Right atrium auricular region (tissue), 2 donors: ENCODE data around the gene F13A1. TPM values are rescaled to one million over a fixed set of nuclear protein-coding genes. Genes with fewer than 3 reads are reported as not detected.

Experiments used
- DNase-seq: peaks from one replicate; pipeline ENCODE4 v3.0.0-alpha.2; 2019; ENCODE audit warnings: low spot score
- H3K27ac ChIP-seq, 2 donors: fragments of 200-600 bp; sonication (generic); 1 replicate in 1 of 2; 2 replicates in 1 of 2; pipeline ENCODE4 v1.5.1; 2016 to 2019
- H3K27me3 ChIP-seq, 2 donors: fragments of 200-600 bp; sonication (generic); one replicate each; pipeline versions ENCODE4 v1.5.1 to v1.6.0; 2017 to 2019
- H3K36me3 ChIP-seq: fragments of 200-600 bp; sonication (generic); one replicate; pipeline ENCODE4 v1.5.1; 2016
- H3K4me1 ChIP-seq, 2 donors: fragments of 200-600 bp; sonication (generic); one replicate each; pipeline versions ENCODE4 v1.5.1 to v1.6.0; 2017 to 2019
- H3K4me3 ChIP-seq, 2 donors: fragments of 200-600 bp; sonication (generic); 1 replicate in 1 of 2; 2 replicates in 1 of 2; pipeline ENCODE4 v1.5.1; 2017 to 2019; ENCODE audit warnings: mild to moderate bottlenecking in 1 of 2, moderate library complexity in 1 of 2
- H3K9me3 ChIP-seq, 2 donors: fragments of 200-600 bp; sonication (generic); one replicate each; pipeline ENCODE4 v1.5.1; 2019
- total RNA-seq, 2 donors: library from RNA; depleted of rRNA; stranded (reverse); fragments of >200 nt; gene quantifications; one replicate each; pipeline ENCODE4 v1.1.0, GENCODE V29; 2016
- TF ChIP-seq, protein P1 (sequence below), 2 donors: fragments of 200-600 bp; sonication (generic); IDR thresholded peaks; one replicate each; pipeline ENCODE4 v1.5.1; 2019; ENCODE audit warnings: antibody characterized with exemption in 2 of 2

The F13A1 gene
- total RNA-seq, 2 donors from 2014 or later: 30.4 to 33.2 TPM

DNA sequence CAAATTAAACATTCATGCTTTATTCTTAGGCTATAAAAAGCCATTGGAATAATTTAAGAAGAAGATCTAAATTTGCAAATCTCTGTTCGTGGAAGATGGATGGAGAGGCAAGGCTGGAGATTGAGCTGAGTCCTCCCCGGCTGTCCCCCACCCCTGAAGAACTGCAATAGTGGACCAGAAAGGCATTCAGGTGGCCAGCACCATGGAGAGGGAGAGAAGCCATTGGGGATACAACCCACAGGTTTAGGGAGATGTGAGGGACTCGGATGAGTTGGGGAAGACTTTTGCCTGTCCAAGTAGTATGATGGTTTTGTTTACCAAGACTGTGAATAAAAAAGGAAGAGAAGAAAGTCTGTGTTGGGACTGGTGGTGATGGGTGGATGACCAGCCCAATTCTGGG, 120.8 kb downstream of the F13A1 start:
- Histone ChIP-seq H3K27ac (no peak overlapping the region), H3K27me3 (no peaks in the 10 kb centered on the region), H3K4me3 (no peak overlapping the region), H3K9me3 (no peaks in the 10 kb centered on the region), H3K4me1 (no peaks in the 10 kb centered on the region), H3K36me3 (no peaks in the 10 kb centered on the region)
- no peak for DNase-seq
- TF ChIP-seq, protein P1, sequence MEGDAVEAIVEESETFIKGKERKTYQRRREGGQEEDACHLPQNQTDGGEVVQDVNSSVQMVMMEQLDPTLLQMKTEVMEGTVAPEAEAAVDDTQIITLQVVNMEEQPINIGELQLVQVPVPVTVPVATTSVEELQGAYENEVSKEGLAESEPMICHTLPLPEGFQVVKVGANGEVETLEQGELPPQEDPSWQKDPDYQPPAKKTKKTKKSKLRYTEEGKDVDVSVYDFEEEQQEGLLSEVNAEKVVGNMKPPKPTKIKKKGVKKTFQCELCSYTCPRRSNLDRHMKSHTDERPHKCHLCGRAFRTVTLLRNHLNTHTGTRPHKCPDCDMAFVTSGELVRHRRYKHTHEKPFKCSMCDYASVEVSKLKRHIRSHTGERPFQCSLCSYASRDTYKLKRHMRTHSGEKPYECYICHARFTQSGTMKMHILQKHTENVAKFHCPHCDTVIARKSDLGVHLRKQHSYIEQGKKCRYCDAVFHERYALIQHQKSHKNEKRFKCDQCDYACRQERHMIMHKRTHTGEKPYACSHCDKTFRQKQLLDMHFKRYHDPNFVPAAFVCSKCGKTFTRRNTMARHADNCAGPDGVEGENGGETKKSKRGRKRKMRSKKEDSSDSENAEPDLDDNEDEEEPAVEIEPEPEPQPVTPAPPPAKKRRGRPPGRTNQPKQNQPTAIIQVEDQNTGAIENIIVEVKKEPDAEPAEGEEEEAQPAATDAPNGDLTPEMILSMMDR (IDR thresholded peaks at IDR 0.05): no peak

DNA sequence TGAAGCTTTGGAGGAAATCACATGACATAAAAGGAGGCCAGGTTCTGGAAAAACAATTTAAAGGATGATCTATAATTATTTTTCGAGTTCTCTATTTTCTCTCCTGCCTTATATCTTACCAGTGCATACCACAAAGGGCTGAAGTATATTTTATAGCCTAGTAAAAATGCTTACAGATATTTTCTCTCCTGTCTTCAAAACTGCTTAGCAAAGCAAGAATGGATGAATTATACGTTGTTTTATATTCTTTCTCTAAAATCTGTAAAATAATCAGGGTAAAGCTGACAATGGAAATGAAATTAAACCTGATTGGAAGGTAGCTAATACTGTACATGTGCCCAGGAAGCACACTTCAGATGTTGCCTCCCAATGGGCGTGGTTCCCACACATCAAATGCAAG, 123.7 kb downstream of the F13A1 start:
- no peaks in the 10 kb centered on the region for H3K4me1 ChIP-seq
- H3K27me3 ChIP-seq: no peaks in the 10 kb centered on the region
- H3K9me3 ChIP-seq: no peaks in the 10 kb centered on the region
- no peaks in the 10 kb centered on the region for H3K36me3 ChIP-seq
- TF ChIP-seq, protein P1 (IDR thresholded peaks at IDR 0.05): no peak
- H3K27ac ChIP-seq: no peak overlapping the region
- no peak overlapping the region for H3K4me3 ChIP-seq
- DNase-seq: no peak

DNA sequence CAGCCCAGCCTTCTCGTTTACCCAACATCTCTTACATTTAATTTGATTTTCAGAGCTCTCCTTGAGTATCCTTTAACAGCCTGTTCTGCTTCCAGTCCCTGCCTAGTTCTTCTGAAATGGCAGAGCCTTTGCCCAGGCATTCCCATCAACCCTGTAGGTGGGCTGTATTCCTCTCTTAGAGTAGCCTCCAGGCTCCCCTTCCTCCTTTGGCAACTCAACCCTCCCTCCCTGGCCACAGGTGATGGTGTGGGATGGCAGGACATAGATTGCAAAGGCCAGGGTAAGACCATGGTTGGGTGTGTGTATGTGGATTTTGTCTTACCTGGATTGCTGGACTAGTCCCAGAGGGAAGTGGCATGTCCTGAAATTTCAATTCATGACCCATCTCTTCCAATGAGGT, 125.4 kb downstream of the F13A1 start:
- Histone ChIP-seq H3K4me3 (no peak overlapping the region), H3K9me3 (no peaks in the 10 kb centered on the region), H3K4me1 (no peaks in the 10 kb centered on the region), H3K27ac (no peak overlapping the region), H3K27me3 (no peaks in the 10 kb centered on the region), H3K36me3 (no peaks in the 10 kb centered on the region)
- no peak for DNase-seq
- TF ChIP-seq, protein P1 (IDR thresholded peaks at IDR 0.05): no peak

DNA sequence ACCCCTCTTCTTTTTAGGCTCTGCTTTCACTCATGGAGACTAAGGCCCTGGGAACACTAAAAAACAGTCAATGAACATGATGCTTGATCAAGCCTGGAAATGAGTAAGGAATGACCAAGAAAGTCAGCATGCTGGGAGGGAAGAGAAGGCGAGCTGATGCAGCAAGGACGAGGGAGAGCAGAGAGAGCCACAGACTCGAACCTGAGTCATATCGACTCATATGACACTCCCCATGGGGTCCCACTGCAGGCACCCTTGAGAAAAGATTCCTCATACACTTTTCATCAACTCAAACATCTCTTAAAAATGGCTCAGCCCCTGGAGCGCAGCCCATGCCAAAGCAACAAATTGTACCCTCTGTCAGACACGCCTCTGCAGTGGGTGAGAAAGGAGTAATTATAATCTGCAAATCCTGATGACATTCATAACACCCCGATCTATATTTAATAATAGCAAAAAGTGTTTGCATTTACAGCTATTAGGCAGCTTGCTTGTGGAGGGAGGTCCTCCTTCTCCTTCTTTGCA, 127.2 kb downstream of the F13A1 start:
- no peak for DNase-seq

DNA sequence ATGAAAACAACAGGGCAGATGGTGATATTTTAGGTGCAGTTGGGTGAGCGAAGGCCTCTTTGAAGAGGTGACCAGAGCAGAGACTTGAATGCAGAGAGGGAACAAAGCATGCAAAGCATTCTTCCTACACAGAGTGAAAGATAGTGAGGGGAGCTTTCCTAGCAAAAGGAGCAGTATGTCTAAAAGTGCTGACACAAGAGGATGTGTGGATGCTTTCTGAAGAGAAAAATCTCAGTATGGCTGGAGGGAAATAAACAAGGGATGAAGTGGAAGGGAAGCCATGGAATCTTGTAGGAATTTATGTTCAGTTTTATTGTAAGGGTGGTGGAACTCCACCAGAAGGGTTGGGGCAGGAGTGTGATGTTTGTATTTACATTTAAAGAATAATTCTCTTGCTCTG, 128.6 kb downstream of the F13A1 start:
- H3K27me3 ChIP-seq: no peaks in the 10 kb centered on the region
- no peaks in the 10 kb centered on the region for H3K4me1 ChIP-seq
- H3K36me3 ChIP-seq: no peaks in the 10 kb centered on the region
- TF ChIP-seq, protein P1 (IDR thresholded peaks at IDR 0.05): no peak
- H3K4me3 ChIP-seq: no peak overlapping the region
- H3K9me3 ChIP-seq: no peaks in the 10 kb centered on the region
- DNase-seq: no peak
- no peak overlapping the region for H3K27ac ChIP-seq

More for the DNA sequence above, 127.2 kb downstream of the F13A1 start:
- Histone ChIP-seq H3K9me3 (no peaks in the 10 kb centered on the region), H3K4me3 (no peak overlapping the region), H3K36me3 (no peaks in the 10 kb centered on the region), H3K4me1 (no peaks in the 10 kb centered on the region), H3K27me3 (no peaks in the 10 kb centered on the region), H3K27ac (no peak overlapping the region)
- TF ChIP-seq, protein P1 (IDR thresholded peaks at IDR 0.05): no peak

DNA sequence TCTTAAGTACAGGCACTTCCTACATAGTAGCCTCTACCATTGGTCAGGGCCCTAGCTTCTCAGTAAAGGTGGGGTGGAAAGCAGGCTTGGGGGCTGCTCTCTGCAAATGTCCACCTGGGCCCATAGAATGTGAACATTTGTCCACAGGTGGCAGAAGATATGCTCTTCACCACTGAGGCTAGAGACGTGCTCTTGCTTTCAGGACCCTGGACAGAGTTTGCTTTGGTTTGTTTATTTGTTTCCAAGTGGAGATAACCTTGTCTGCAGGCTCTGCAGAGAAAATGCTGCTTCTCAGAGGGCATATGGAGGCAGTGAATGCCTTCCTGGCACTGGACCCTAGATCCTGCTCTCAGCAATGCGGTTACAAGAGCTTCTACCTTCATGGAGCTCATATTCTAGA, 129.0 kb downstream of the F13A1 start:
- DNase-seq: no peak
- H3K4me3 ChIP-seq: no peak overlapping the region
- no peaks in the 10 kb centered on the region for H3K9me3 ChIP-seq
- H3K27ac ChIP-seq: no peak overlapping the region
- no peaks in the 10 kb centered on the region for H3K4me1 ChIP-seq
- no peaks in the 10 kb centered on the region for H3K36me3 ChIP-seq
- TF ChIP-seq, protein P1 (IDR thresholded peaks at IDR 0.05): no peak
- H3K27me3 ChIP-seq: no peaks in the 10 kb centered on the region
